ENCODE measurements around the gene TGFBR1. TPM values are rescaled to one million over a fixed set of nuclear protein-coding genes. Genes with fewer than 3 reads are reported as not detected.

Gene TGFBR1
- total RNA-seq, 5 donors from 2014 or later (not counting 1 experiment from before 2014, with no cell fraction given), result 22.3 to 36.9 (median 31.7) TPM

DNA sequence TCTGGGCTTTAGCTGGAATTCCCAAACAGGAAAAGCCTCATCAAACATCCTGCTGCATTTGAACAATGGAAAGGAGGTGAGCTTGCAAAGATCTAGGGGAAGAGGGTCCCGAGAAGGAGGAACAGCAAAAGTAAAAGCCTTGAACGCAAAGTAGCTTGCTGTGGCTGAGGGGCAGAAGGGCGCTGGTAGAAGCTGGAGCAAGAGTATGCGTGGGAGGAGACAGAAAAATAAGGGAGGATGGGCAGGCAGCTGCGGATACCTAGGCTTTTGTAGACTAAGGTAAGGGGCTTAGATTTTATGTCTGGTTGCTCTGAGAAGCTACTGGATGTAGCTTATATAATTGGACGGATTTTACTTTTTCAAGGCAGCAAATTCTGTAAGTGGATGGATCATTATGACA lies 21.9 kb upstream of the TGFBR1 start:
- Mint-ChIP-seq H3K4me3 (no peak overlapping the region), H3K4me1 (peaks cover 24 to 28% (median 27%) of the 10 kb centered on the region in 3 donors), H3K27ac (no peak overlapping the region), H3K27me3 (no peaks in the 10 kb centered on the region), H3K9me3 (no peaks in the 10 kb centered on the region), H3K36me3 (no peaks in the 10 kb centered on the region)
- Histone ChIP-seq H3K27ac (ENCODE audit: low read length) (no peak overlapping the region), H3K36me3 (ENCODE audit: control insufficient read depth in 2 of 2, extremely low read depth in 1 of 2, insufficient read depth in 1 of 2, low read length in 1 of 2) (no peaks in the 10 kb centered on the region), H3K9me3 (no peaks in the 10 kb centered on the region), H3K4me1 (ENCODE audit: control insufficient read depth in 1 of 2, extremely low read depth in 1 of 2, insufficient read depth in 2 of 2, low read length in 2 of 2) (peaks cover 0 to 16% of the 10 kb centered on the region in 2 experiments), H3K27me3 (replicated peaks in 1 of 2; ENCODE audit: control insufficient read depth in 2 of 2, extremely low read depth in 1 of 2, insufficient read depth in 2 of 2, low read length in 1 of 2) (no peaks in the 10 kb centered on the region), H3K4me3 (ENCODE audit: control insufficient read depth in 1 of 2, extremely low read depth in 1 of 2, low read length in 1 of 2) (no peak overlapping the region)
- DNase-seq (no peak), ATAC-seq (replicated peaks in 1 of 4) (no peak)
- CTCF ChIA-PET, result interaction anchor here in 1 of 2 donors (0.5 kb wide), 1 partner anchor 83 kb away, joined by 8 read pairs; no protein-coding TSS in a partner anchor
- WGBS (ENCODE audit: insufficient coverage), result 90% methylated on average over 5 of the region's 6 CpGs
- POLR2A ChIA-PET, result no interaction called here

DNA sequence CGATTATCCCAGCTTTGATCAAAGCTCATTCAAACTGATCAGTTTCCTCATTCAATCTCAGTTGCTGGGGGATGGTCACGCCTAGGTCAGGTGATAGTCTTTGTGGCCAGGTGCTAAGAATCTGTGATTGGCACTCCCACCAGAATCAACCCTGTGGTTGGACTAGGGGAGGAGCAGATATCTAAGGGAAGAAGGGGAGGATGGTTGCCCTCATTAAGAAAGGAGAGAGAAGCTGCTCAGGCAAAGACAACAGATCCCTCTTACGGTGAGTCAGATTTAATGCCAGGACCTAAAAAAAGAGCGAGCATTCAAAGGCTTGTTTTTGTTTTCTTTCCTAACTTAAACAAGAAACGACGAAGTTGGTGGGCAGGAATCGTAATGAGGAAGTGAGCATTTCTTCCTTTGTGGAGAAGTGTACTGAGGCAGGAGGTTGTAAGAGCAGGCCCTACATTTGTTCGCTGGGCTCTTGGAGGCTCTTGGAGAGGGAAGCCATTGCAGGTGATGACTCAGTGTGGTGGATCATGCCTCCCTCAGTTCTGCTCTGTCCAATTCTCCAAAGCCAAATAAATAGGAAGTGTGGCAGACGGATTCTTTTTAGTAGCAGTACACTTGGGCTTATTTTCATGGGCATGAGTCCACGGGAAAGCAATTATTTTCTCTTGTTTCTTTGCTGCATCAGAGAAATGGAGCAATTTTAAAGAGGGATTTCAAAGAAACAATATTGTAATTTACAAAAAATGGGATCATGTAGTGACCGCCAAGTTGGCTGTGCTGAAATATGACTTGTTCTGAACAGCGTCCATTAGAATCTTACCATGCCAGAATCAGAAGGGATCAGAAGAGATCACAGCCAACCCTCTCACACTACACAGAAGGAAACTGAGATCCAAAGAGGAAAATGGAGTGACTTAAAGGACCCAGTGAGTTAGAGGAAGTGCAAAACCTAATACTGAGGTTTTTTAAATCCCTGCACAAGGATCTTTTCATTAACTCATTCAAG lies 18.7 kb upstream of the TGFBR1 start:
- Histone ChIP-seq H3K4me3 (ENCODE audit: control insufficient read depth in 1 of 2, extremely low read depth in 1 of 2, low read length in 1 of 2) (no peak overlapping the region), H3K36me3 (ENCODE audit: control insufficient read depth in 2 of 2, extremely low read depth in 1 of 2, insufficient read depth in 1 of 2, low read length in 1 of 2) (peaks cover 0 to 4% of the 10 kb centered on the region in 2 donors), H3K27me3 (replicated peaks in 1 of 2; ENCODE audit: control insufficient read depth in 2 of 2, extremely low read depth in 1 of 2, insufficient read depth in 2 of 2, low read length in 1 of 2) (no peaks in the 10 kb centered on the region), H3K4me1 (ENCODE audit: control insufficient read depth in 1 of 2, extremely low read depth in 1 of 2, insufficient read depth in 2 of 2, low read length in 2 of 2) (peaks cover 0 to 14% of the 10 kb centered on the region in 2 experiments), H3K9me3 (no peaks in the 10 kb centered on the region), H3K27ac (ENCODE audit: low read length) (no peak overlapping the region)
- ATAC-seq (replicated peaks in 1 of 4) (no peak), DNase-seq (no peak)
- POLR2A ChIA-PET, result no interaction called here
- H3K9me3 Mint-ChIP-seq, result peaks cover 0 to 3% (median 0%) of the 10 kb centered on the region in 3 donors
- peaks cover 24 to 32% (median 25%) of the 10 kb centered on the region in 3 donors for H3K4me1 Mint-ChIP-seq
- CTCF ChIA-PET, result no interaction called here
- H3K27ac Mint-ChIP-seq, result no peak overlapping the region
- H3K4me3 Mint-ChIP-seq, result no peak overlapping the region
- no peaks in the 10 kb centered on the region for H3K27me3 Mint-ChIP-seq
- no CpG with 5 or more reads among the region's 12 CpGs for WGBS (ENCODE audit: insufficient coverage)
- H3K36me3 Mint-ChIP-seq, result no peaks in the 10 kb centered on the region

- H3K4me3 Mint-ChIP-seq, result no peak overlapping the region
- H3K27me3 ChIP-seq (replicated peaks in 1 of 2; ENCODE audit: control insufficient read depth in 2 of 2, extremely low read depth in 1 of 2, insufficient read depth in 2 of 2, low read length in 1 of 2), result no peaks in the 10 kb centered on the region
- peaks cover 4 to 25% of the 10 kb centered on the region in 2 experiments for H3K4me1 ChIP-seq (ENCODE audit: control insufficient read depth in 1 of 2, extremely low read depth in 1 of 2, insufficient read depth in 2 of 2, low read length in 2 of 2)
- no peaks in the 10 kb centered on the region for H3K36me3 Mint-ChIP-seq
- ATAC-seq (replicated peaks in 1 of 4) (no peak), DNase-seq (no peak)
- 100% methylated on average over 1 of the region's 3 CpGs for WGBS (ENCODE audit: insufficient coverage)
- H3K36me3 ChIP-seq (ENCODE audit: control insufficient read depth in 2 of 2, extremely low read depth in 1 of 2, insufficient read depth in 1 of 2, low read length in 1 of 2), result peaks cover 0 to 4% of the 10 kb centered on the region in 2 donors
- H3K9me3 Mint-ChIP-seq, result peaks cover 0 to 3% (median 0%) of the 10 kb centered on the region in 3 donors
- no peak overlapping the region for H3K27ac ChIP-seq (ENCODE audit: low read length)
- H3K4me3 ChIP-seq (ENCODE audit: control insufficient read depth in 1 of 2, extremely low read depth in 1 of 2, low read length in 1 of 2), result no peak overlapping the region
- H3K27ac Mint-ChIP-seq, result peak overlapping the region in 1 of 2 donors; percentile 34
- ChIA-PET POLR2A (no interaction called here), CTCF (no interaction called here)
- no peaks in the 10 kb centered on the region for H3K9me3 ChIP-seq
- H3K4me1 Mint-ChIP-seq, result peaks cover 33 to 42% (median 34%) of the 10 kb centered on the region in 3 donors
- H3K27me3 Mint-ChIP-seq, result no peaks in the 10 kb centered on the region
These were observed 17.5 kb upstream of the TGFBR1 start for GRCh38 chr9:99087462-99087861.

- Mint-ChIP-seq H3K27ac (no peak overlapping the region), H3K36me3 (no peaks in the 10 kb centered on the region), H3K4me3 (no peak overlapping the region), H3K9me3 (peaks cover 0 to 3% (median 0%) of the 10 kb centered on the region in 3 donors), H3K27me3 (no peaks in the 10 kb centered on the region), H3K4me1 (peaks cover 47 to 56% (median 55%) of the 10 kb centered on the region in 3 donors)
- ChIA-PET POLR2A (no interaction called here), CTCF (interaction anchor here in 1 of 2 donors (0.6 kb wide), 1 partner anchor 99 kb away, joined by 3 read pairs; no protein-coding TSS in a partner anchor)
- ATAC-seq (replicated peaks in 1 of 4) (no peak), DNase-seq (no peak)
- H3K9me3 ChIP-seq, result no peaks in the 10 kb centered on the region
- WGBS (ENCODE audit: insufficient coverage), result 100% methylated on average over 1 of the region's 5 CpGs
- no peaks in the 10 kb centered on the region for H3K27me3 ChIP-seq (replicated peaks in 1 of 2; ENCODE audit: control insufficient read depth in 2 of 2, extremely low read depth in 1 of 2, insufficient read depth in 2 of 2, low read length in 1 of 2)
- peaks cover 9 to 41% of the 10 kb centered on the region in 2 experiments for H3K4me1 ChIP-seq (ENCODE audit: control insufficient read depth in 1 of 2, extremely low read depth in 1 of 2, insufficient read depth in 2 of 2, low read length in 2 of 2)
- H3K27ac ChIP-seq (ENCODE audit: low read length), result no peak overlapping the region
- peaks cover 0 to 4% of the 10 kb centered on the region in 2 donors for H3K36me3 ChIP-seq (ENCODE audit: control insufficient read depth in 2 of 2, extremely low read depth in 1 of 2, insufficient read depth in 1 of 2, low read length in 1 of 2)
- no peak overlapping the region for H3K4me3 ChIP-seq (ENCODE audit: control insufficient read depth in 1 of 2, extremely low read depth in 1 of 2, low read length in 1 of 2)
These were observed 14.4 kb upstream of the TGFBR1 start for GRCh38 chr9:99090336-99091130.

DNA sequence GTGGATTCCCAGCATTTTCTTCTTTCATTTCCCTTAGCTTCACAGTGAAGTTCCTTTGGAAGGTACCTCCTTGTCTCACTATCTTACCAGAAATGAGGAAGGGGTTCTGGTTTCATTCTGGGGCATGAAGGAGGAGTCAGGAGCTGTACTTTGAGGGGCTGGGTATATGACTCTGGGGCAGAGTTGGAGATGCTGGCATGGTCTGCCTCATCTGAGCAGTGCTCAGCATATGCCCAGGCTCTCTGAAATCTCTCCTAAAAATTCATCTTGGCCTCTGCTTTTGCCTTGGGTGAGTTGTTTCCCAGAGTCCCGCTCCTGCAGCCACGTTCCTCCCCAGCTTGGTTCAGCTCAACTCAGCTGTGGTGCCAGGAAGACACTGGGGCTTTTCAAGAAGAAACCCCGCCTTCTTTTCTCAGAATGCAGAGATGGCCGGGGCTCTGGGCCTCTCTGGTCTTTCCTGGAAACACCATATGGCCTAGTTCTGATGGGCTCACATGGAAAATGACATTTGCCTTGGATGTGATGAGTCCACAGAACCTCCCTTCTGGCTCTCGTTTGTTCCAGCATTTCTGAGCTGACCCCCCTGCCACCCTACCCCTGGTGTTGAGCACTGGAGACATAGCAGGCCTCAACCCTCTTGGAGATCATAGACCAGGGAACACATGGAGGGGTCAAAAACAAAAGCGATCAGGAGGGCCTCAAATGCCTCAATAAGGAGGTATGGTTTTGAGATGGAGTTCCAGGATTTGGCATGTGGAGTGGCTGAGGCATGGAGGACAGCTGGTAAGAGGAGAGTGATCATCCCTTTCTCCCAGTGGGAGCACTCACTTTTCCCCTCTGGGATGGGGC lies 12.0 kb upstream of the TGFBR1 start:
- H3K36me3 Mint-ChIP-seq, result no peaks in the 10 kb centered on the region
- H3K9me3 Mint-ChIP-seq, result peaks cover 0 to 3% (median 0%) of the 10 kb centered on the region in 3 donors
- ATAC-seq (replicated peaks in 1 of 4) (peak; percentile 61 to 91 (median 76)), DNase-seq (peak in 4 of 35 experiments; percentile 5 to 36 (median 12))
- 16% methylated on average over 4 of the region's 6 CpGs for WGBS (ENCODE audit: insufficient coverage)
- Histone ChIP-seq H3K27me3 (replicated peaks in 1 of 2; ENCODE audit: control insufficient read depth in 2 of 2, extremely low read depth in 1 of 2, insufficient read depth in 2 of 2, low read length in 1 of 2) (no peaks in the 10 kb centered on the region), H3K36me3 (ENCODE audit: control insufficient read depth in 2 of 2, extremely low read depth in 1 of 2, insufficient read depth in 1 of 2, low read length in 1 of 2) (peaks cover 0 to 4% of the 10 kb centered on the region in 2 donors), H3K27ac (ENCODE audit: low read length) (peak overlapping the region; percentile 39), H3K4me3 (ENCODE audit: control insufficient read depth in 1 of 2, extremely low read depth in 1 of 2, low read length in 1 of 2) (no peak overlapping the region), H3K9me3 (no peaks in the 10 kb centered on the region), H3K4me1 (ENCODE audit: control insufficient read depth in 1 of 2, extremely low read depth in 1 of 2, insufficient read depth in 2 of 2, low read length in 2 of 2) (peaks cover 10 to 34% of the 10 kb centered on the region in 2 experiments)
- peak overlapping the region; percentile 18 to 67 (median 39) for H3K4me3 Mint-ChIP-seq
- CTCF ChIA-PET, result interaction anchor here in 1 of 2 donors (0.6 to 1.2 kb wide), 3 partner anchors 22 to 47 kb away, joined by 3 to 4 read pairs (median 3); no protein-coding TSS in a partner anchor
- peak overlapping the region; percentile 79 to 91 for H3K27ac Mint-ChIP-seq
- POLR2A ChIA-PET, result interaction anchor here (0.5 to 0.6 kb wide), 2 partner anchors 22 to 43 kb away, joined by 3 to 8 read pairs; no protein-coding TSS in a partner anchor
- peaks cover 48 to 59% (median 52%) of the 10 kb centered on the region in 3 donors for H3K4me1 Mint-ChIP-seq
- no peaks in the 10 kb centered on the region for H3K27me3 Mint-ChIP-seq
